CD4-positive, alpha-beta T cell (primary cell): ENCODE data around the gene ANKRD17. TPM values are rescaled to one million over a fixed set of nuclear protein-coding genes. Genes with fewer than 3 reads are reported as not detected.

Source experiments
- ATAC-seq: fragments of 200-7000 bp; cut with Tn5 transposase; one replicate; pipeline ENCODE4 v1.10.0; 2022; ENCODE audit warnings: mild to moderate bottlenecking; ENCODE audit not compliant: poor library complexity
- CTCF ChIA-PET: fragments of 350-600 bp; sonication (Branson Sonifier 250); formaldehyde crosslinking; loops from one replicate; lab custom pipeline; 2021; ENCODE audit warnings: antibody characterized with exemption, inconsistent platforms; lab: Charles Lee
- POLR2A ChIA-PET: fragments of 350-600 bp; sonication (Branson Sonifier 250); formaldehyde crosslinking; loops from one replicate; lab custom pipeline; 2021; ENCODE audit warnings: antibody characterized with exemption, inconsistent platforms; lab: Charles Lee
- DNase-seq, 14 experiments: peaks; one replicate each; pipeline ENCODE4 v3.0.0-alpha.2; 2013 to 2020; ENCODE audit warnings: mixed read lengths in 2 of 14
- H3K27ac ChIP-seq, 2 donors: one replicate each; pipeline versions ENCODE4 v1.5.1 to v1.7.0; 2013; ENCODE audit warnings: low read length in 2 of 2, low read depth in 1 of 2, mild to moderate bottlenecking in 1 of 2
- H3K27me3 ChIP-seq, 2 experiments: 1 replicate in 1 of 2; 2 replicates in 1 of 2; pipeline versions ENCODE4 v1.6.1 to v1.7.0; 2013; ENCODE audit warnings: low read length in 2 of 2, control low read depth in 1 of 2, mild to moderate bottlenecking in 1 of 2, moderate library complexity in 1 of 2; ENCODE audit not compliant: insufficient read depth in 2 of 2, control insufficient read depth in 1 of 2
- H3K36me3 ChIP-seq: one replicate; pipeline ENCODE4 v1.6.1; 2013; ENCODE audit warnings: low read length, control low read depth; ENCODE audit not compliant: insufficient read depth
- H3K4me1 ChIP-seq: one replicate; pipeline ENCODE4 v1.6.1; 2013; ENCODE audit warnings: low read length, control low read depth; ENCODE audit not compliant: insufficient read depth
- H3K4me3 ChIP-seq: one replicate; pipeline ENCODE4 v1.5.1; 2013; ENCODE audit warnings: mild to moderate bottlenecking, low read length, moderate library complexity
- H3K9me3 ChIP-seq, 2 experiments: 1 replicate in 1 of 2; 2 replicates in 1 of 2; pipeline versions ENCODE4 v1.6.1 to v1.7.0; 2013; ENCODE audit warnings: low read length in 2 of 2, mild to moderate bottlenecking in 2 of 2, control low read depth in 1 of 2, moderate library complexity in 1 of 2; ENCODE audit not compliant: control insufficient read depth in 1 of 2, insufficient read depth in 1 of 2
- H3K27ac Mint-ChIP-seq: one replicate; pipeline ENCODE4 v1.8.0; 2020; ENCODE audit warnings: mixed read lengths
- H3K27me3 Mint-ChIP-seq: one replicate; pipeline ENCODE4 v1.8.0; 2021; ENCODE audit warnings: mixed read lengths
- H3K36me3 Mint-ChIP-seq: one replicate; pipeline ENCODE4 v1.8.0; 2021; ENCODE audit warnings: low read depth, mixed read lengths
- H3K4me1 Mint-ChIP-seq: one replicate; pipeline ENCODE4 v1.8.0; 2021; ENCODE audit warnings: low read depth, mixed read lengths
- H3K4me3 Mint-ChIP-seq: one replicate; pipeline ENCODE4 v1.8.0; 2020; ENCODE audit warnings: mild to moderate bottlenecking, mixed read lengths
- H3K9me3 Mint-ChIP-seq: one replicate; pipeline ENCODE4 v1.8.0; 2020; ENCODE audit warnings: mixed read lengths
- CTCF ChIP-seq: fragments of 200-600 bp; IDR thresholded peaks from one replicate; pipeline ENCODE4 v1.8.0; 2022; ENCODE audit warnings: antibody characterized with exemption, mild to moderate bottlenecking
- intact Hi-C, 2 experiments: fragments of 100-400 bp; cut with DNase I in 1 of 2; cut with micrococcal nuclease in 1 of 2; formaldehyde crosslinking; loops; one replicate each; pipeline versions ENCODE4 v1.15.1 to v1.9.0; 2023 to 2025; cut with DNase I, micrococcal nuclease
- total RNA-seq, 174 experiments: library from RNA in 2 of 174; stranded (reverse) in 2 of 174; gene quantifications; one replicate each; pipeline ENCODE4 v1.2.3 and lab custom pipeline; 2021 to 2026

ANKRD17 gene
- total RNA-seq, 2 experiments from 2014 or later, result 31.9 to 34.1 TPM

GRCh38 chr4:73166212-73166611 lies 92.4 kb downstream of the ANKRD17 start:
- H3K36me3 ChIP-seq, result peaks cover 83% of the 10 kb centered on the region
- peaks cover 3 to 7% of the 10 kb centered on the region in 2 experiments for H3K9me3 ChIP-seq
- ChIA-PET POLR2A (interaction anchor here (1.7 kb wide), 1 partner anchor 18 kb away, joined by 6 read pairs; no protein-coding TSS in a partner anchor), CTCF (no interaction called here)
- Mint-ChIP-seq H3K4me3 (no peak overlapping the region), H3K9me3 (peaks cover 3% of the 10 kb centered on the region), H3K27ac (no peak overlapping the region), H3K4me1 (no peaks in the 10 kb centered on the region), H3K27me3 (no peaks in the 10 kb centered on the region), H3K36me3 (peaks cover 91% of the 10 kb centered on the region)
- H3K27ac ChIP-seq, result no peak overlapping the region
- ATAC-seq (no peak), DNase-seq (no peak)
- no peak for TF ChIP-seq CTCF
- intact Hi-C loops, result no loop called here
- no peaks in the 10 kb centered on the region for H3K27me3 ChIP-seq
- no peaks in the 10 kb centered on the region for H3K4me1 ChIP-seq
- H3K4me3 ChIP-seq, result no peak overlapping the region

GRCh38 chr4:73161527-73162185 lies 96.9 kb downstream of the ANKRD17 start:
- Mint-ChIP-seq H3K4me3 (no peak overlapping the region), H3K27ac (no peak overlapping the region), H3K36me3 (peaks cover 87% of the 10 kb centered on the region), H3K9me3 (peaks cover 3% of the 10 kb centered on the region), H3K4me1 (no peaks in the 10 kb centered on the region), H3K27me3 (no peaks in the 10 kb centered on the region)
- no peak for DNase-seq
- ATAC-seq, result no peak
- Histone ChIP-seq H3K27ac (no peak overlapping the region), H3K4me3 (no peak overlapping the region), H3K9me3 (peaks cover 0 to 3% of the 10 kb centered on the region in 2 experiments), H3K36me3 (peaks cover 68% of the 10 kb centered on the region), H3K27me3 (no peaks in the 10 kb centered on the region), H3K4me1 (no peaks in the 10 kb centered on the region)
- intact Hi-C loops, result no loop called here
- TF ChIP-seq CTCF, result no peak
- CTCF ChIA-PET, result interaction anchor here (0.5 to 3.5 kb wide), 3 partner anchors 13 to 57 kb away, joined by 3 to 10 read pairs (median 3); no protein-coding TSS in a partner anchor
- POLR2A ChIA-PET, result interaction anchor here (0.7 kb wide), 1 partner anchor 96 kb away, joined by 3 read pairs; no protein-coding TSS in a partner anchor

GRCh38 chr4:73156394-73156793 lies 102.2 kb downstream of the ANKRD17 start:
- peaks cover 72% of the 10 kb centered on the region for H3K36me3 Mint-ChIP-seq
- no peak overlapping the region for H3K4me3 Mint-ChIP-seq
- intact Hi-C loops, result no loop called here

More at GRCh38 chr4:73156394-73156793, 102.2 kb downstream of the ANKRD17 start:
- POLR2A ChIA-PET, result no interaction called here
- H3K9me3 ChIP-seq, result no peaks in the 10 kb centered on the region
- no peak overlapping the region for H3K27ac Mint-ChIP-seq
- ATAC-seq, result no peak
- CTCF ChIA-PET, result no interaction called here
- no peaks in the 10 kb centered on the region for H3K9me3 Mint-ChIP-seq
- H3K27ac ChIP-seq, result no peak overlapping the region
- no peaks in the 10 kb centered on the region for H3K4me1 ChIP-seq
- DNase-seq, result no peak
- H3K36me3 ChIP-seq, result peaks cover 62% of the 10 kb centered on the region
- H3K4me3 ChIP-seq, result no peak overlapping the region
- no peaks in the 10 kb centered on the region for H3K4me1 Mint-ChIP-seq
- H3K27me3 Mint-ChIP-seq, result no peaks in the 10 kb centered on the region
- no peak for TF ChIP-seq CTCF
- H3K27me3 ChIP-seq, result no peaks in the 10 kb centered on the region
